22Rv1 (cell line): ENCODE measurements around the gene ASIC4.

ENCODE experiments used
- CTCF ChIP-seq: fragments of 450-650 bp; IDR thresholded peaks from 2 replicates; pipeline ENCODE4 v1.5.1; 2017; ENCODE audit warnings: mild to moderate bottlenecking
- ZFX ChIP-seq: fragments of 450-650 bp; IDR thresholded peaks from 2 replicates; pipeline ENCODE4 v1.6.1; 2017; ENCODE audit warnings: antibody characterized with exemption, borderline replicate concordance

GRCh38 chr2:219488149-219488843, 26.0 kb upstream of the ASIC4 start:
- no peak for TF ChIP-seq CTCF
- no peak for TF ChIP-seq ZFX
